OCI-M2 (cell line): ENCODE measurements around the gene RERE.

Source experiments
- DNase-seq: peaks from one replicate; lab custom pipeline; 2025; ENCODE audit not compliant: unreplicated experiment; lab: John Stamatoyannopoulos, UW

RERE gene

GRCh38 chr1:8318436-8318835, 499.0 kb downstream of the RERE start:
- DNase-seq, result no peak

DNA sequence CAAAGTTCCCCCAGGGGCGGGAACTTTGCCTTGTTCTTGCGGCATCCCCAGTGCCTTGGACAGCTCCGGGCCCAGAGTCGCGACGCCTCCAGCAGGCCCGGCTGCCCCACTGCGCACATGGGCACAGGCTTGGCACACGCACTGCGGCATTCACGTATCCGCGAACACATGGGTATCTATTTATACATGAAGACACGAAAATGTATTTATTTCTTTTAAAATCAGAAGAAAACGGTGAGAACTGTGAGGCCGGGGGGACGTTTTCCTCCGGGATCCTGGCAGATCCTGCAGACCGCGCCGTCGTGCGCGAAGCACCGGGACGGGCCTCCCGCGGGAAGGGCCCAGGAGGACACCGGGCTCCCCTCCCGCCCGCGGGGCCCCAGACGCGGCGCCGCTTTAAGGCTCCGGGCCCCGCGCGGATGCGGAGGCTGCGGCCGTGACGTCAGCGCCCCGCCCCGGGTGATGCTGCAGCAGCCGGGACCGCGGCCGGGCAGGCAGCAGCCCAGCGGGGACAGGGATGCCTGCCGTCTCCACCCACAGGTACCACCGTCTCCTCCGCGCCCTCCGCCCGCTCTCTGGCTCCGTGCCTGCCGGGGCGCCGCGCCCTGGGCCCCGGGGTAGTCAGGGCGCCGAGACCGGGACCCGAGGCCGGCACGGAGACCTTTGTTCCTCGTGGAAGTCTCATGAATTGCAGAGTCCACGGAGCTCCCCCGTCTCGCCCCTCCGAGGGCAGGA, 499.6 kb downstream of the RERE start, which contains the start of gene SLC45A1:
Gene SLC45A1, plus strand, starts transcription at position 468 of the 735 bp plus-strand sequence. CDS start 6,216 bp downstream, outside the sequence.
- no peak for DNase-seq

GRCh38 chr1:8315573-8316475, 501.6 kb downstream of the RERE start:
- DNase-seq, result no peak

DNA sequence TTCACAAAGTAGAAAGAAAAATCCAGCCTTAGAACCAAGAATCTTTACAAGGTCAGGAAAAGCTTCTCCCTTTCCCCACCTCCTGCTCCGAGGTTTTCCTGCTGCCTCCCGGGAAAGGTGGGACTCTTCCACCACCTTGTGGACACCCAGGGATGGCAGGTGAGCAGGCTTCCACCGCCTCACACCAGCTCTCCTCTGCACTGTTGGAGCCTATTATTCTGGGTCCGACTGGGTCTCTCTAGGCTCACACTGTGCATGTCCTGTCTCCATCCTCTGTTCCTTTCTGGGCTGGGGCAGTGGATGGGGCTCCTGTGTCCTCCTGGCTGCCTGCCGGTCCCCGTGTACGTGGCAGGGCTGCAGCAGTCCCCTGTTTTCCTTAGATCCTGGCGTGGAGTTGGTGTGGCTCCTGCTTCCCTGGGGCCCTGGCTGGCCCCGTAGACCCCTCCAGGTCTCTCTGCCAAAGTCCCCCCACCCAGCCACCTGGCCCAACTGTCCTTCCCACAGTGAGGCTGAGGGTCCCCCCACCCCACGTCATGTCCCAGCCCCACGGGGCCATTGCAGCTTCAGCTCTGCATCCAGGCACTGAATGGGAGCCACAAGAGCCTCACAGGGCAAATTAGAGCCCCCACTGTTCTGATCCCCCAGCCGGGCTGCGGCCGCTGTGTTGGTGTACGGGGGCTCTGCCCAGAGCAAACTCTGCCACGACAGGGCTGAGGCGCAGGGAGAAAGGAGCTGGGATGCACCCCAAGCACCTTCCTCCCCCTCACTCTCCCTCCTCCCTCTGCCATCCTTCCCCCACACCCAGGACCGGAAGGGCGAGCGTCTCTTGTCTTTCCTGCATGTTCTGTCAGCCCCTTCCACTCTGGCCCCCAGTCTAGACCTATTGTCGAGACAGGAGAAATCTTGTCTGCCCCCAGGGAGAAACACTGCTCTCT, 502.8 kb downstream of the RERE start:
- DNase-seq, result no peak

GRCh38 chr1:8313231-8313630, 504.2 kb downstream of the RERE start:
- DNase-seq, result no peak

- DNase-seq, result no peak
Measured at GRCh38 chr1:8312235-8313218, 504.9 kb downstream of the RERE start.

GRCh38 chr1:8311068-8311718, 506.2 kb downstream of the RERE start:
- no peak for DNase-seq

GRCh38 chr1:8307628-8308027, 509.8 kb downstream of the RERE start:
- DNase-seq, result no peak

- DNase-seq, result no peak
Measured at GRCh38 chr1:8303876-8304275, 513.6 kb downstream of the RERE start.

- DNase-seq, result no peak
Measured at GRCh38 chr1:8303141-8303540, 514.3 kb downstream of the RERE start.
